NCI-H774 (cell line): ENCODE data around the gene POLD2.
A peak's percentile ranks its signal among the peaks of the same experiment; 100 is the strongest.

ENCODE experiments used
- DNase-seq: peaks from one replicate; lab custom pipeline; 2025; lab: John Stamatoyannopoulos, UW

Gene POLD2

DNA sequence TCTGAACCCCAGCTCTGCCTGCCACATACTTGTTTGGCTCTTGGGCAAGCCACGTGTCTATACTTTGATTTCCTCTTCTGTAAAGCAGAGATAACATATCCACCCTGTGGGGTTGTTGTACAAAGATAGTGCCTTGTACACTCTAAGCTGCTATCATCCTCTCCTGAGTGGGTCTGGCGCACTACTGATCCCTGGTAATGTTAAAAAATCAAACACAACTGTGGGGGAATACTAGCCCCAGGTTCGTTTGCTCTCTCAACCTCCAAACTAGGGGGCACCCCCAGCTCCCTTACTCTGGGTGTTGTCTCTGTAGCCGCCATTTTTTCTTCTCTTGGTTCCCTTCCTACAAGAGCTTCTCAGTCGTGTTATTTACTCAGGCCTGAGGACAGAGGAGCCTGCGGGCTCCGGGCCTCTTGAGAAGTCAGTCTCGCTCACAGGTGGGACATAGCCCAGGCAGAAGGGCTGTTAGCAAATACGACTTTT lies 42.0 kb downstream of the POLD2 start:
- no peak for DNase-seq

DNA sequence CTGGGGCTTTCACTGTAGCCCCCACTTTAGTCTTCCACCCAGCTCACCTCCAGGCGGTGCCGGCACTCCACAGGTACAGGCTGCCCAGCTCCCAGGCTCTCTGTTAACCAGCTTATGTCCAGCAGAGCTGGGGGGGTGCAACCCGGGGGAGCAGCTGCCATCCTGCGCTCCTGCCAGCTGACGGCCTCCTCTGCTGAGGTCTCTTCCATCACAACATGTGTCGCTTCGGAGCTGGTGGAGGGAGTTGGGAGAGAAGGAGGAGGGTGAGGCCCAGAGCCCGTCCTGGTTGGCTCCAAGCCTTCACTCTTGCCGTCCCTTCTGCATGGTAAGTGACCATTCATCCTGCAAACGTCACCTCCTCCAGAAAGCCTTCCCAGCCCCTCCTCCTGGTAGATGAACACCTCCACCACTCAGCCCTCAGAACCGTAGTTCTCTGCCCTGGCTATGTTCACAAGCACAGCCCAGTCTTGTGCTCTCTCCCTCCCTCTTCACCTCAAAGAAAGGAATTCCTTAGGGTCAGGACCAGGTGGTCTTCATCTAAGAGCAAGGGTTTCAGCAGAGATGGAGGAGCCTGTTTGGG lies 42.6 kb downstream of the POLD2 start:
- DNase-seq, result no peak

DNA sequence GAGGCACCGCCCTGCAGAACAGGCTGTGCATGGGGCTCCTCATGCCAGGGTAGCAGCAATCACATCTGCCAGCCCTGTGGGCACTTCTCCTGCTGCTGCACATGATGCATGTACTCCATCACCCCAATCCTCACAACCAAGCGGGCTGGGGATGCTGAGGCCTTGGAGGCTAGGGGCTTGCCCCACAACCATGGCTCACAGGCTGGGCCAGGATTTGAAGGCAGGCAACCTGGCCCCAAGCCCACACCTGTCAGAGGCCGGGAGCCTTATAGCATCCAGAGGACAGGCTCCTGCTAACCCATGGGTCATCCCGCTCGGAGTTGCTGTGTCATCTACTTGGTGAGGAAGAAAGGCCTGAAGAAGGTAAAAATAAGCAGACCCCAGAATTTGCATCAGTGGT lies 43.2 kb downstream of the POLD2 start:
- DNase-seq, result no peak

DNA sequence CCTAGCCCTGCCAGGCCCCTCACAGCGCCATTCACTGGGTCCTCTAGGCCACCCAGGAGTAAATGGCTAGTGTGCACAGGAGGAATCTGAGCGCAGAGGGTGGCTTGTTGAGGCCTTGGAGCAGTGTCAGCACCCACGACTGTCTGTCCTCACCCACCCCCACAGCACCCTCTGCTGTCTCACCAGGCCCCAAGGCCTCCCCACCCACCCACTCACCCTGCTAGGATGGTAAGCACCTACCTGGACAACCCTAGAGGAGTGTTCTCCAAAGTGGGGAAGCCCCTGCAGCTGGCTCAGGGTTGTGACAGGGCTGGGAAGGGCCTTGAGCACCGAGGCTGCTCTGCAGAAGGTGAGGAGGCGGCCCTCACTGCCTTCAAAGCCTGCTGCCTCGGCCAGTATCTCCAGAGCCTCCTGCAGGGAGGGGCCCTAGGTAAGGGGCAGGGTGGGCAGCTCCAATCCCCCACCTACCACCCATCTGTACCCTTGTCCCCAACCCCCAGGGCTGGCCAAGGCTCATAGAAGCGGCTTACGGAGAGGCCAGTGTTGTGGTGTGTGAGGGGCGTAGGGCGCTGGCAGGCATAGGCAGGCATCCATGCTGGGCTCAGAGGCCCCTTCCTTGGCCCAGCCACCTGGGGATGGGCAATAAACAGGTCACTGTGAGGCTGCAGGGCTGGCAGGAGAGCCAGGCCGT lies 43.9 kb downstream of the POLD2 start:
- DNase-seq, result no peak

DNA sequence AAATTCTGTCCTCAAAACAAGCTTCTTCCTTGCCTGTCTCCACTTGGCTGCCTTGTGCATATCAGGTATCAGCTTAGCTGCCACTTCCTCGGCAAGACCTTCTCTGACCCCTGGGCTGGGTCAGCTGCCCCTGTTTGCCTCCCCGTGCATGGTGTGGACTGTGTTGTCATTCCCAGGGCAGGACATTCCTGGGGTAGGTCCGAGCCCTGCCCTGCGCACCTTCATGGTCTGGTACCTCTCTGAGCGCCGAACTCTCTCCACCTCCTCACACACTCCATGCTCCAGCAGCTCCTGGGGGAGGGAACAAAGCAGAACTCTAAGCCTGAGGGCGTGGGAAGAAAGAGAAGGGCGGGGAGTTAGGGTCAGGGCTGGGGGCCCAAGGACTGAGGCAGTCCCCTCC lies 44.8 kb downstream of the POLD2 start:
- DNase-seq, result no peak

DNA sequence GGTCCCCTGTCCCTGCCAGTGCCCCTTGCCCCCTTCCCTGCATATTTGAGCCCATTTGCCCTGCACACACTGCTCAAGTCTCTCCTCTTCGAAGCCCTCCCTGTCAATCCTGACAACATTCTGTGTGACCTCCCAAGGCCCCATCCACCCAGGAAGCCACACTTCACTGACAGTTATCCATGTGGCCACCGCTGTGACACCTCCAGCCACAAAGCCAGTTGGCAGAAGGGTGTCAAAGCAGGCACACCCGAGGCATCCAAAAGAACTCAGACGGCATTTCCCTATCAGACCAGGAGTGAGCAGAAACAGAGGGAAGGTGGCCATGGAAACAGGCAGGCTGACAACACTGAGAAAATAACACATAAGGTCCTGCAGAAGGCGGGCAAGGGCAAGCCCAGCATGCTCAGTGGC lies 45.7 kb downstream of the POLD2 start:
- no peak for DNase-seq

DNA sequence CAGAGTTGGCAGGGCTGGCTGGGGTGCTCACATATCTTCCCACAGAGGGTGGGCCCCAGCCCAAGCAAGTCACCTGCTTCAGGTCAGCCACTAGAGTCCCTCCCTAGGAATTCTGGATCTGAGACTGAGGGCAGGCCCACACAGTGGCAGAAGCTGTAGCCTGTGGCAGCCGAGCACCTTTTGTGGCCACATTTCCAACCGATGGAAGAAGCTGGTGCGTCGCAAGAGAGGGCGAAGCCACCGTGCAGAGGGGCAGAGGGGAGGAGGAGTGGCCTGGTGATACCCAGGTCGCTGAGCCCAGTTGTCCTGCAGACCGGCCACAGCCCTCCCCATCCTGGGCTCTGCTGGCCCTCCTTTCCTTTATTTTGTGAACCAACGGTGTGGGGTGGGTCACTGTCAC lies 46.3 kb downstream of the POLD2 start:
- DNase-seq, result no peak

DNA sequence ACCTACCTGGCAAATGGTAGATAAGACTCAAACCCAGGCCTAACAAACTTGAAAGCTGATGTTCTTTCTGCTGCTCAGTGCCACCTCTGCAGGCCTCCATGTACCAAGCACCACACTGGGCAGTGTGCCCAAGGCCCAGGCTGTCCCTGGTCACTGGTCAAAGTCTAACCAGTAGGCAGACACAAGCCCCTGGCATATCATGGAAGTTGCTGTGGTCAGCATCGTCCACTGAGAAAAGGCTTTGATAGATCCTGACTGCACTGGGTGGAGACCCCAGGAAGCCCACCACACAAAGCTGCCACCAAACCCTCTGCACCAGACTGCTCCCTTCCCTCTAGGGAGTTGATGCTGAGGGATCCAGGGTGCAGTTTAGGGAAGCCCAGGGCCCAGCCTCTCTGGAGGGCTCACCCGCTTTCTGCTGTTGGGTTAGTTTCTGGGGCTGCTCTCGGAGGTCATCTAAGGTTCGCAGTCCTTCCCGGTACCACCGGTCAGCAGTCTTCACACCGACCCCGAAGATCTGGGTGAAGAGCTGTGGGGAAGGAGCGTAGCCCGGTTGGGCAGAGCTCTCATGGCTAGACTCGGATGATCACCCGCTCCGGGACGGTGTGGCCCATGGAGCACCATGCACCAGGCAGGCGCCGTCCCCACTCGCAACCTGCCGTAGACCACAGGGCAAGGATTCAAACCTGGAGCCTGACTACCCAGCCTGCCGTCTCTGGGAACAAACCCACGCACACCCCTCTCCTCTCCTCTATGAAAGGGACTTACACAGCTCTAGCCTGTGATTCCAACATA lies 47.0 kb downstream of the POLD2 start:
- DNase-seq, result no peak

DNA sequence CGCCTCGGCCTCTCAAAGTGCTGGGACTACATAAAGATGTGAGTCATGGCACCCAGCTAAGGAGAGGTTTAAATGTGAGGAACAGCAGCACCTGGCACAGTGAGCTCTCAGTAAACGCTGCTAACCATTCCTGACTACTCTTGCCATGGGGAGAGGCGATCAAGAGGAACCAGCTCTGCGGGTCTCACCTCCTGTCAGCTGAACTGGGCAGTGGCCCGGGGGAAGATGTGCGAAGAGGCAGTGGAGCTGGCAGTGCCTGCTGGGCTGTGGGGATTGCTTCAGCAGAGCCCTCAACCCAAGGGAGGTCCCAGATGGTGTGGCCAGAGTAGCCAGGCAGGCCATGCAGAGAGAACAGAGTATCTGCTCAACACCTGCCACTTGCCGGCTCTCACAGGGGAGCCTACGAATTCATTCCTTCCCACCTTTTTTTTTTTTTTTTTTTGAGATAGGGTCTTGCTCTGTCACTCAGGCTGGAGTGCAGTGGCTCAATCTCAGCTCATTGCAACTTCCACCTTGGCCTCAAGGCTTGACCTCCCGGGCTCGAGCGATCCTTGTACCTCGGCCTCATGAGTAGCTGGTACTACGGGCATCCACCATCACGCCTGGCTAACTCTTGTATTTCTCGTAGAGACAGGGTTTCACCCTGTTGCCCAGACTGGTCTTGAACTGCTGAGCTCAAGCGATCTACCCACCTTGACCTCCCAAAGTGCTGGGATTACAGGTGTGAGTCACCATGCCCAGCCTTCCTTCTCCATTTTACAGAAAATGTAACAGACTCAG lies 47.9 kb downstream of the POLD2 start:
- DNase-seq, result no peak

DNA sequence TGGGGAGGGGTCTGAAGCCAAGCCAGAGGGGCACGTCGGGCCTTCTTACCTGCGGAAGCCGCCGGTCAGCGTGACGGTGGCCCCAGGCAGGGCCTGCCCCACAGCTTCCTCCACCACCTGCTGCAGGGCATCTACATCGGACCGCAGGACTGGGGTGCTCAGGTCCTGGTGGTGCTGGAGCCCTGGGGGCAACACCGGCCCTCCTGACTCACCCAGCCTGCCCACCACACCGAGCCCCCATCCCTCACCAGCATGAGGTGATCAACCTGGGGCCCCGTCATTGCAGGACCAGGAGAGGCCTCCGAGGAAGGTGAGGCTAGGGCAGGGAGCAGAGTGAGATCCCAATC lies 49.0 kb downstream of the POLD2 start:
- DNase-seq, result no peak

DNA sequence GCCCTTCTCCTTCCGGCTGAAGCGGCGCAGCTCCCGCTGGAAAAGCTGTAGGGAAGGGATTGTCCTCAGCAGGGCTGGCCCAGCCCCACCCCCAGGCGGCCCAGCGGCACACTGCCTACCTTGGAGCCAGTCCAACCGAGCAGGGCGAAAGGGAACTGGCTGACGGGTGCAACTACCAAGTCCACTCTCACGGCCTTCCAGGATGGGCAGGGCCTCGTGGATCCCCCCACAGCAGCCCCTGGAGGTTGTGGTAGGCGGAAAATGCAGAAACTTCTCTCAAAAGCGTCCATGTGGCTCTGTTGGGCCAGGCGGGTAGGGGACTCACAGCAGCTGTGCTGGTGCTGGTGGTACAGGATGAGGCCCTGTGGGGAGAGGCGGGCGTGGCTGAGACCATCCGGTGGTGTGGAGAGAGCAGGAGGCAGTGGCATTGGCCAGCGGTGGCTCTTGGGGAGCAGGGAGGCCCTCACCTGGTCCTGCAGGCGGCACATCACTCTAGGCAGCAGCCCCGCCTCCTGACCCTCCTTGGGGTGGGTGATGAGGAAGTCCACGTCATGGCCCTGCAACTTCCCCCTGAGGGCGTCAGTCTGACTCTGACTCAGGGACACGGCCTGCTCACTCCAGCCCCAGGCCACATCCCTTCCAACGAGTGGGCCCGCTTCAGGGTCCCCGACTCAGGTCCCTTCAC lies 49.5 kb downstream of the POLD2 start:
- no peak for DNase-seq

DNA sequence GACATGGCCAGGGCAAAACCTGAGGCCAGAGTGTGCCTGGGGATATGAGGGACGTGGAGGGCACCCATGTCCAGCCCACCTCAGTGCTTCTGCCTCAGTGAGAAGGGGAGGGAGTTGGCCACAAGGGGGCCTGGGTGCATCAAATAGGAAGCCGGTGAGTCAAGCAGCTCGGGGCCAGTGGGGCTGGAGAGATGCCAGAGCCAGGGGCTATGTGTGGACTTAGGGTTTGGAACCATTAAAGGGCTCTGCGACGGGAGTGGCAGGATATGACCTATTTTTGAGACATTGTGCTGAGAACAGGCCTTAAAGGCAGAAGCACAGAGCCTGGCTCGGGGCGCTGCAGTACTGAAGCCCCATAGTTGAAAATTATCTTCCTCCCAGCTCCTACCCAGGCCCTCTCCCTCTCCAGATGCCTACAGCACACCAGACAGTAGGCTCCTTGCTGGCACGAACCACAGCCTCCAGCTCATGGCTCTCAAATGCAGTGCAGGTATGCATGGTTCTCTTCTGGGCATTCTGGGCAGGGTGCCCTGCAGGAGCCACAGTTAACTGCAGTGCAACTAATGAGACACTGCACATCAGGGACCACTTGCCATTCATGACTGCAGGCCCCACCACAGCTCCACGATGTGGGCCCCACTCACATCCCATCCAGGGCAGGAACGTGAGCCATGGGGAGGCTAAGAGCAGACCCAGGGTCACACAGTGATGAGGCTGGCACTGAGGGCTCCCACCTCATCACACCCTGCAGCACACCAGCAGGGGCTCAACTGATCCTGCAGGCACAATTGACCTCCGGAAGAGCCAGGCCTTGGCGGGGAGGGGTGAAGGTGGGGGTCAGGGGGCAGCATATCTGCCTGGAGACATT lies 50.8 kb downstream of the POLD2 start:
- no peak for DNase-seq

DNA sequence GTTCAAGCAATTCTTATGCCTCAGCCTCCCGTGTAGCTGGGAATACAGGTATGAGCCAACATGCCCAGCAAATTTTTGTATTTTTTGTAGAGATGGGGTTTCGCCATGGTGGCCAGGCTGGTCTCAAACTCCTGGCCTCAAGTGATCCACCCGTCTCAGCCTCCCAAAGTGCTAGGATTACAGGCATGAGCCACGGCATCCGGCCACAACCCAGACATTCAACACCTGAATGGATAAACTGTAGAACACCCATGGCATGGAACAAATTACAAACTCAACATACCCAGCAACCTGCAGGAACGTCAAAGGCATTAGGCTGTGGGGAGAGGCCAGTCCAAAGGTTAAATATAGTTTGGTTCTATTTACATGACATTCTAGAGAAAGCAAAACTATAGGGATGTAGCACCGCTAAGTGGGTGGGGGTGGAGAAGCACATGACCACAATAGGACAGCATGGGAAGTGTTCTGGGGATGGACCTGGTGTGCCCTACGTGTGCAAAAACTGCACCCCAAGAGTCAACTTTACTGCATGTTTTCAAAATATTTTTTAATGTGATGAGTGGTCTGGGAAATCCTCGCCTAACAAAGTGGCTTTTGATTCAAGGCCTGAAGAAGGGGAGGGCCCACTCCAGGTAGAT lies 51.5 kb downstream of the POLD2 start:
- DNase-seq, result no peak

DNA sequence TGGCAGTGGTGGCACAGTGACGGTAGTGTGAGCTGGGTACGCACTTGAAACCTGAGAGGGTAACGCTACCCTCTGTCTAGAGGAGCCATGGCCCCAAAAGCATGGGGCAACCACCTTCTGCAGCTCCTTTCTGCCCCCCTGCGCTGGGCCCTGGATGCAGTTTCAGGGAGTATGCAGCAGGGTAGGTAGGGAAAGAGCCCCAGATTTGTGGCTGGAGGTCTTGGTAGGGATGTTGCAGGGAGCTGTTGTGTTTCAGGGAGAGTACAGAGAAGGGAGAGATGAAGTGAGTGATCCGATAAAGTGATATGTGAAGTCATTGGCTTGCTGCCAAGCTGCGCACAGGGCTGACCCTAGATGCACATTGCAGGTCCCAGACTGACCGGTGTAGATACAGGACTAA lies 55.3 kb downstream of the POLD2 start:
- no peak for DNase-seq

DNA sequence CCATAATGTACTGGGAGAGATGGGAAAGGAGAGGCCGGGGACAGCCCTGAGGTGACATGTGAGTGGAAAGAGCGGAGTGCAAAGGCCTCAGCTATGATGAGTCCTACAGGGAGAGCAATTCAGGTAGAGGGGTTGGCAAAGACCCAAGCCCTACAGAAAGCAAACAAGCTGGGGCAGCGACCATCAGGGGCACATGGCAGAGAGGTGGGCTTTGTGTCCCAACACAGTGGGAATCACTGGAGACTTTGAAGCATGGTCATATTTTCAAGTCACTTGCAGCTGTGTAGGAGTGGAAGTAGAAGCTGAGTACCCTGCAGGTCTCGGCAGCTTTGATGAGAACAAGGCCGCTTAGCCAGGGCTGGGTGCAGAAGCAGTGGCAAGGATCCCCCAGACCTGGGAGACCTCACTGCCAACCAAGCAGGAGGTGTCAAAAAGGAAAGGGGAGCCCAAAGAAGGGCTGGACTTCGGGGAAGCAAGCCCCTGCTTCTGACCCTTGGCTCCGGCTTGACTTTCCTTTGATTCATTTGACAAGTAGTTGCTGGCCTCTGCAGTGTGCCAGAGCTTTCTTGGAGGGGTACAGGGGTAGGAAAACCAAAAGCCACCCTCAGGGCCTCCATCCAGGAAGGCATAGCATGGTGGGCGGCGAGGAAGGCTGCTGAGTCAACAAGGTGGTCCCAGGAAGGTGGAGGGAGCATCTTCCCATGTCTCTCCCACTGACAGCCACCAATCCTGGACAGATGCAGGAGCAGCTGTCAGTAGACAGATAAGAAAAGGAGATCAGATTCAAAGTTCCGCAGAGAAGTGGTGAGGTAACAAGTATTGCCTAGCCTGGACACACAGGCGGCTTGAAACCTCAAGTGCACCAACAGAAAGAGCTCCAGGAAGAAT lies 56.0 kb downstream of the POLD2 start:
- DNase-seq, result no peak

DNA sequence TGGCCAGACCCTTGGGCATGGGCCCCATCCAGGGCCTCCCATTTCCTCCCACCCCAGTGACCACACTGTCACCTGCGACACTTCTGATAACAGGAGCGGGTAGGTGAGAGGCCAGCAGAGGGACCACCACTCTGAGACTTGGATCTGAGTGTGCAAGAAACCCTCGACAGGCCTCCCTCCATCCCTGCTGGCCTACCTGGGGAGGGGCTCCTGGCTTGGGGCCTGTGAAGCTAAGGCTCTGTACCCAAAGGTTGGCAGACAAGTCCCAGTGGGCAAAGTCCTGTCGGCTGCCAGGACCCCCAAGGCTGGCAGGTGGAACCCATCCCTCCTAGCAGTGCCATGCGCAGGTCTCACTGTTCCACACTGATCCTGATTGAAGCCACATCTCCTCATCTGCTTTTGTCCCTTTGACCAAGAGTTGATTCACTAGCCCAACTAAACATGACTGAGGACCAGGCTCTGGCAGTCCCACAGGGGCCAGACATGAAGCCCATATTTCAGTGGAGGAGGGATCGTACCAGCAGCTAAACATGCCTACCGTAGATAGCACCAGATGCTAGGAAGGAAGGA lies 56.8 kb downstream of the POLD2 start:
- no peak for DNase-seq

DNA sequence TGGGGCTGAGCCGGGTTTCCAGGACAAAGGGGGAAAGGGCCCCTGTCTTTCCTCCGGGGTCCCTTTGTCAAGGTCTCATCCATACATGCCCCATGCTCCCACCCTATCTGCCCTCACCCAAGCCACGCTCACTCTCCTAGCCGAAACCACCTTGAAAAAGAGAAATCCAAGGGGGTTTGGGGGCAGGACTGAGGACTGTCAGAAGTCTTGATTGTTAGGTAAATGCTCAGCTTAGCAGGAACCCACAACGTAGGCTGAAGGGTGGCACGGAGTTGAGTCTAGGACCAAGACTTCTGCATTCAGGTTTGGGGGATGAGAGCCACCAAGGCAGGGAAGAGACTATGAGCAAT lies 57.3 kb downstream of the POLD2 start:
- DNase-seq, result no peak

DNA sequence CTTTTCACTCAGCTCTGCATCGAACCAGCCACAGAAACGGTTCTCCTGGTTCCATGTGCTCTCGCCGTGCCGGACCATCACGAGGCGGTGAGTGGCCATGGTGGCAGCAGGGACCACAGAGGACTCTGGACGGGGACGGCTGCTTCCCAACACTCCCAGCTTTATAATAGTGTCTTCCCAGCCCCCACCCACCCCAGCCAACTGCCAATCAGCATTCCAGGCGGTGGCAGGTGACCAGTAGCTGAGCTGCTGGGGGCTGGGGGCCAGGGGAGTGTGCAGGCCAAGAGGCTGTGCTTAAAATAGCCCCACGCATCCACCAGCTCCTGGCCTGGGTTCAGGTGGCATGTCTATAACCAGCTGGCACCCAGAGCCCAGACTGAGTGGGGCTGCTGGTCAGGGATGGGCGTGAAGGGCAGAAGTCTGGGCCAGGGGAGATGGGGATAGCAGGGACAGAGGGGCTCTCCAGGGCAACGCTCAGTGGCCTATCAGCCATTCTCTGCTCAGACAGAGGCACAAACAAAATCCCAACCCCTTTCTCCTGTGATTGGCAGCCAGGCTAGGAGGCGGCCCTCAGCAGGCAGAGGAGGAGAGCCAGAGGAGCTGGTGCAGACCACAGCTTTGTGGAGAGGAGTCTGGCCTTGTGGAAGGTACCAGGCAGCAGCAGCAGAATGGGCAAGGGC lies 57.8 kb downstream of the POLD2 start, which contains the start of gene PGAM2:
Gene PGAM2, minus strand, starts transcription at position 137 of the 680 bp plus-strand sequence. Its CDS starts 38 bp downstream, at position 99.
- DNase-seq, result peak; percentile 29
